ENCODE data around the gene CAMK1G. TPM values are rescaled to one million over a fixed set of nuclear protein-coding genes. Genes with fewer than 3 reads are reported as not detected.

Gene CAMK1G
- total RNA-seq, 2 donors from 2014 or later = 0.43 to 0.63 TPM

- no peaks in the 10 kb centered on the region for H3K27me3 Mint-ChIP-seq (ENCODE audit: low read depth)
- no peaks in the 10 kb centered on the region for H3K4me1 Mint-ChIP-seq (ENCODE audit: low read depth)
- DNase-seq (no peak), ATAC-seq (replicated peaks in 1 of 2) (no peak)
- H3K4me3 Mint-ChIP-seq = no peak overlapping the region
- no peak overlapping the region for H3K27ac Mint-ChIP-seq
- H3K9me3 Mint-ChIP-seq = no peaks in the 10 kb centered on the region
- peaks cover 0 to 3% of the 10 kb centered on the region in 2 donors for H3K36me3 Mint-ChIP-seq (ENCODE audit: insufficient read depth in 2 of 2)
Observed at GRCh38 chr1:209611771-209612570, 28.5 kb downstream of the CAMK1G start.

- DNase-seq = no peak
Observed at GRCh38 chr1:209612646-209613399, 29.3 kb downstream of the CAMK1G start.

GRCh38 chr1:209613400-209614150, 30.1 kb downstream of the CAMK1G start:
- no peaks in the 10 kb centered on the region for H3K9me3 Mint-ChIP-seq
- no peaks in the 10 kb centered on the region for H3K27me3 Mint-ChIP-seq (ENCODE audit: low read depth)
- H3K4me1 Mint-ChIP-seq (ENCODE audit: low read depth) = no peaks in the 10 kb centered on the region
- DNase-seq (no peak), ATAC-seq (replicated peaks in 1 of 2) (no peak)
- H3K27ac Mint-ChIP-seq = no peak overlapping the region
- H3K36me3 Mint-ChIP-seq (ENCODE audit: insufficient read depth in 2 of 2) = peaks cover 0 to 3% of the 10 kb centered on the region in 2 donors
- no peak overlapping the region for H3K4me3 Mint-ChIP-seq

More at GRCh38 chr1:209612646-209613399, 29.3 kb downstream of the CAMK1G start:
- no peak for ATAC-seq (replicated peaks in 1 of 2)
- Mint-ChIP-seq H3K27ac (no peak overlapping the region), H3K27me3 (ENCODE audit: low read depth) (no peaks in the 10 kb centered on the region), H3K9me3 (no peaks in the 10 kb centered on the region), H3K4me1 (ENCODE audit: low read depth) (no peaks in the 10 kb centered on the region), H3K4me3 (no peak overlapping the region), H3K36me3 (ENCODE audit: insufficient read depth in 2 of 2) (peaks cover 0 to 3% of the 10 kb centered on the region in 2 donors)

GRCh38 chr1:209614151-209614420, 30.6 kb downstream of the CAMK1G start:
- no peak for ATAC-seq (replicated peaks in 1 of 2)
- Mint-ChIP-seq H3K4me1 (ENCODE audit: low read depth) (no peaks in the 10 kb centered on the region), H3K27ac (no peak overlapping the region), H3K9me3 (no peaks in the 10 kb centered on the region), H3K4me3 (no peak overlapping the region), H3K36me3 (ENCODE audit: insufficient read depth in 2 of 2) (peaks cover 0 to 3% of the 10 kb centered on the region in 2 donors), H3K27me3 (ENCODE audit: low read depth) (no peaks in the 10 kb centered on the region)
- no peak for DNase-seq

- ATAC-seq (replicated peaks in 1 of 2) (no peak), DNase-seq (no peak)
- H3K27ac Mint-ChIP-seq = no peak overlapping the region
- H3K9me3 Mint-ChIP-seq = no peaks in the 10 kb centered on the region
- no peak overlapping the region for H3K4me3 Mint-ChIP-seq
- H3K27me3 Mint-ChIP-seq (ENCODE audit: low read depth) = no peaks in the 10 kb centered on the region
- H3K36me3 Mint-ChIP-seq (ENCODE audit: insufficient read depth in 2 of 2) = peaks cover 0 to 3% of the 10 kb centered on the region in 2 donors
- H3K4me1 Mint-ChIP-seq (ENCODE audit: low read depth) = no peaks in the 10 kb centered on the region
Observed at GRCh38 chr1:209614906-209615305, 31.4 kb downstream of the CAMK1G start.

- DNase-seq (no peak), ATAC-seq (replicated peaks in 1 of 2) (no peak)
- Mint-ChIP-seq H3K4me1 (ENCODE audit: low read depth) (no peaks in the 10 kb centered on the region), H3K36me3 (ENCODE audit: insufficient read depth in 2 of 2) (peaks cover 0 to 3% of the 10 kb centered on the region in 2 donors), H3K27ac (no peak overlapping the region), H3K9me3 (no peaks in the 10 kb centered on the region), H3K27me3 (ENCODE audit: low read depth) (no peaks in the 10 kb centered on the region), H3K4me3 (no peak overlapping the region)
Observed at GRCh38 chr1:209616366-209617046, 33.0 kb downstream of the CAMK1G start.

GRCh38 chr1:209617047-209617673, 33.6 kb downstream of the CAMK1G start:
- no peak for DNase-seq
- Mint-ChIP-seq H3K9me3 (no peaks in the 10 kb centered on the region), H3K27me3 (ENCODE audit: low read depth) (no peaks in the 10 kb centered on the region), H3K27ac (no peak overlapping the region), H3K36me3 (ENCODE audit: insufficient read depth in 2 of 2) (peaks cover 0 to 3% of the 10 kb centered on the region in 2 donors), H3K4me1 (ENCODE audit: low read depth) (no peaks in the 10 kb centered on the region), H3K4me3 (no peak overlapping the region)
- no peak for ATAC-seq (replicated peaks in 1 of 2)

GRCh38 chr1:209617755-209618154, 34.2 kb downstream of the CAMK1G start:
- H3K27ac Mint-ChIP-seq = no peak overlapping the region
- DNase-seq (no peak), ATAC-seq (replicated peaks in 1 of 2) (no peak)
- H3K9me3 Mint-ChIP-seq = no peaks in the 10 kb centered on the region
- H3K4me1 Mint-ChIP-seq (ENCODE audit: low read depth) = no peaks in the 10 kb centered on the region
- no peak overlapping the region for H3K4me3 Mint-ChIP-seq
- peaks cover 0 to 3% of the 10 kb centered on the region in 2 donors for H3K36me3 Mint-ChIP-seq (ENCODE audit: insufficient read depth in 2 of 2)
- H3K27me3 Mint-ChIP-seq (ENCODE audit: low read depth) = no peaks in the 10 kb centered on the region

- Mint-ChIP-seq H3K9me3 (no peaks in the 10 kb centered on the region), H3K27ac (no peak overlapping the region), H3K4me3 (no peak overlapping the region), H3K4me1 (ENCODE audit: low read depth) (no peaks in the 10 kb centered on the region), H3K36me3 (ENCODE audit: insufficient read depth in 2 of 2) (peaks cover 0 to 3% of the 10 kb centered on the region in 2 donors), H3K27me3 (ENCODE audit: low read depth) (no peaks in the 10 kb centered on the region)
- ATAC-seq (replicated peaks in 1 of 2) (no peak), DNase-seq (no peak)
Observed at GRCh38 chr1:209618291-209618690, 34.8 kb downstream of the CAMK1G start.

- no peak overlapping the region for H3K4me3 Mint-ChIP-seq
- no peak for DNase-seq
- peaks cover 0 to 3% of the 10 kb centered on the region in 2 donors for H3K36me3 Mint-ChIP-seq (ENCODE audit: insufficient read depth in 2 of 2)
- no peak overlapping the region for H3K27ac Mint-ChIP-seq
- no peaks in the 10 kb centered on the region for H3K9me3 Mint-ChIP-seq
- no peaks in the 10 kb centered on the region for H3K4me1 Mint-ChIP-seq (ENCODE audit: low read depth)
- H3K27me3 Mint-ChIP-seq (ENCODE audit: low read depth) = no peaks in the 10 kb centered on the region
- ATAC-seq (replicated peaks in 1 of 2) = no peak
Observed at GRCh38 chr1:209618756-209619420, 35.4 kb downstream of the CAMK1G start.

- no peak for ATAC-seq (replicated peaks in 1 of 2)
- H3K4me3 Mint-ChIP-seq = no peak overlapping the region
- no peak for DNase-seq
- peaks cover 0 to 3% of the 10 kb centered on the region in 2 donors for H3K36me3 Mint-ChIP-seq (ENCODE audit: insufficient read depth in 2 of 2)
- H3K27me3 Mint-ChIP-seq (ENCODE audit: low read depth) = no peaks in the 10 kb centered on the region
- no peaks in the 10 kb centered on the region for H3K4me1 Mint-ChIP-seq (ENCODE audit: low read depth)
- no peak overlapping the region for H3K27ac Mint-ChIP-seq
- no peaks in the 10 kb centered on the region for H3K9me3 Mint-ChIP-seq
Observed at GRCh38 chr1:209619696-209620486, 36.4 kb downstream of the CAMK1G start.
